Measurements from ENCODE around the gene CDH13.

The CDH13 gene

GRCh38 chr16:83253521-83253920, 626.8 kb downstream of the CDH13 start:
- Histone ChIP-seq H3K9me3 (ENCODE audit: control insufficient read depth, insufficient read depth, low read length) (no peaks in the 10 kb centered on the region), H3K27me3 (ENCODE audit: control insufficient read depth, low read length) (no peaks in the 10 kb centered on the region), H3K36me3 (ENCODE audit: control insufficient read depth, low read length) (no peaks in the 10 kb centered on the region), H4K20me1 (ENCODE audit: control insufficient read depth, insufficient read depth, low read depth, low read length) (no peaks in the 10 kb centered on the region), H3F3A (ENCODE audit: control insufficient read depth, insufficient read depth) (no peaks in the 10 kb centered on the region), H3K4me3 (ENCODE audit: low read length) (no peak overlapping the region), H3K79me2 (ENCODE audit: control insufficient read depth, low read length) (no peaks in the 10 kb centered on the region), H3K4me1 (ENCODE audit: control insufficient read depth, low read length) (no peaks in the 10 kb centered on the region), H3K4me2 (ENCODE audit: low read length) (no peak overlapping the region), H3K27ac (ENCODE audit: low read depth, low read length) (no peak overlapping the region), H3K9me2 (replicated peaks; ENCODE audit: control insufficient read depth, low read length) (no peaks in the 10 kb centered on the region)
- TF ChIP-seq EZH2phosphoT487 (IDR thresholded peaks at IDR 0.05; ENCODE audit: borderline replicate concordance, low read length), result no peak
- no peak for TF ChIP-seq CTCF (IDR thresholded peaks at IDR 0.05; ENCODE audit: low read depth, low read length, poor library complexity, severe bottlenecking)

- Histone ChIP-seq H3F3A (ENCODE audit: control insufficient read depth, insufficient read depth) (no peaks in the 10 kb centered on the region), H3K36me3 (ENCODE audit: control insufficient read depth, low read length) (no peaks in the 10 kb centered on the region)
- TF ChIP-seq EZH2phosphoT487 (IDR thresholded peaks at IDR 0.05; ENCODE audit: borderline replicate concordance, low read length) (no peak), CTCF (IDR thresholded peaks at IDR 0.05; ENCODE audit: low read depth, low read length, poor library complexity, severe bottlenecking) (no peak)
Observed at GRCh38 chr16:83258366-83258928, 631.7 kb downstream of the CDH13 start.

GRCh38 chr16:83266848-83267553, 640.2 kb downstream of the CDH13 start:
- Histone ChIP-seq H3K27me3 (ENCODE audit: control insufficient read depth, low read length) (no peaks in the 10 kb centered on the region), H3K79me2 (ENCODE audit: control insufficient read depth, low read length) (no peaks in the 10 kb centered on the region), H3K4me1 (ENCODE audit: control insufficient read depth, low read length) (no peaks in the 10 kb centered on the region), H3F3A (ENCODE audit: control insufficient read depth, insufficient read depth) (no peaks in the 10 kb centered on the region), H3K9me3 (ENCODE audit: control insufficient read depth, insufficient read depth, low read length) (no peaks in the 10 kb centered on the region), H3K4me2 (ENCODE audit: low read length) (no peak overlapping the region), H4K20me1 (ENCODE audit: control insufficient read depth, insufficient read depth, low read depth, low read length) (no peaks in the 10 kb centered on the region), H3K9me2 (replicated peaks; ENCODE audit: control insufficient read depth, low read length) (no peaks in the 10 kb centered on the region), H3K36me3 (ENCODE audit: control insufficient read depth, low read length) (no peaks in the 10 kb centered on the region), H3K4me3 (ENCODE audit: low read length) (no peak overlapping the region), H3K27ac (ENCODE audit: low read depth, low read length) (no peak overlapping the region)
- no peak for TF ChIP-seq CTCF (IDR thresholded peaks at IDR 0.05; ENCODE audit: low read depth, low read length, poor library complexity, severe bottlenecking)
- TF ChIP-seq EZH2phosphoT487 (IDR thresholded peaks at IDR 0.05; ENCODE audit: borderline replicate concordance, low read length), result no peak

More at GRCh38 chr16:83258366-83258928, 631.7 kb downstream of the CDH13 start:
- H3K9me2 ChIP-seq (replicated peaks; ENCODE audit: control insufficient read depth, low read length), result no peaks in the 10 kb centered on the region
- H3K27me3 ChIP-seq (ENCODE audit: control insufficient read depth, low read length), result no peaks in the 10 kb centered on the region
- no peak overlapping the region for H3K27ac ChIP-seq (ENCODE audit: low read depth, low read length)
- H3K79me2 ChIP-seq (ENCODE audit: control insufficient read depth, low read length), result no peaks in the 10 kb centered on the region
- no peak overlapping the region for H3K4me2 ChIP-seq (ENCODE audit: low read length)
- H4K20me1 ChIP-seq (ENCODE audit: control insufficient read depth, insufficient read depth, low read depth, low read length), result no peaks in the 10 kb centered on the region
- no peaks in the 10 kb centered on the region for H3K4me1 ChIP-seq (ENCODE audit: control insufficient read depth, low read length)
- H3K4me3 ChIP-seq (ENCODE audit: low read length), result no peak overlapping the region
- H3K9me3 ChIP-seq (ENCODE audit: control insufficient read depth, insufficient read depth, low read length), result no peaks in the 10 kb centered on the region

All from DOHH2 (cell line).